GM12878 (cell line): ENCODE measurements around the gene CCL16. TPM values are rescaled to one million over a fixed set of nuclear protein-coding genes. Genes with fewer than 3 reads are reported as not detected.

Experiments used
- ATAC-seq: fragments of 200-7000 bp; cut with Tn5 transposase; 3 replicates; pipeline ENCODE4 v1.9.1; 2020; ENCODE audit warnings: mild to moderate bottlenecking, moderate library complexity
- BruUV-seq: library from RNA; stranded (reverse); fragments of 400-500 nt; replicated peaks from 2 replicates; lab custom pipeline; 2021; lab: Mats Ljungman, UMichigan
- CTCF ChIA-PET: fragments of 300-600 bp; sonication (Branson Sonifier 250); formaldehyde crosslinking; extraction: SDS; loops from one replicate; lab custom pipeline; 2021; ENCODE audit warnings: inconsistent platforms; lab: Yijun Ruan, JAX
- POLR2A ChIA-PET: fragments of 350-600 bp; formaldehyde crosslinking; extraction: SDS; loops from one replicate; lab custom pipeline; 2021; ENCODE audit warnings: inconsistent platforms; lab: Charles Lee
- RAD21 ChIA-PET: fragments of 300-600 bp; sonication (Branson Sonifier 250); formaldehyde crosslinking; loops from one replicate; lab custom pipeline; 2023; ENCODE audit warnings: antibody characterized with exemption; ENCODE audit not compliant: unreplicated experiment; lab: Charles Lee
- SMC1A ChIA-PET: fragments of 300-600 bp; sonication (Branson Sonifier 250); formaldehyde crosslinking; loops from one replicate; lab custom pipeline; 2023; ENCODE audit not compliant: unreplicated experiment, uncharacterized antibody; lab: Charles Lee
- DNase-seq: peaks from one replicate; pipeline ENCODE4 v3.0.0-alpha.2; 2011; ENCODE audit warnings: low read depth, low spot score
- FAIRE-seq: peaks from 3 replicates; lab custom pipeline; 2011; peaks lifted over from hg19 to GRCh38; lab: Jason Lieb, UNC
- H2AFZ ChIP-seq: 2 replicates; pipeline ENCODE4 v1.6.0; 2011; ENCODE audit warnings: low read depth, low read length, control low read depth; ENCODE audit not compliant: control insufficient read depth
- H3K27ac ChIP-seq: 2 replicates; pipeline ENCODE4 v1.5.1; 2011; ENCODE audit warnings: control low read depth; ENCODE audit not compliant: control insufficient read depth, insufficient read depth
- H3K27me3 ChIP-seq, 2 experiments: replicated peaks in 1 of 2; 2 replicates each; pipeline versions ENCODE4 v1.6.0 to v1.6.1; 2011; ENCODE audit warnings: low read length in 1 of 2; ENCODE audit not compliant: control insufficient read depth in 2 of 2, insufficient read depth in 2 of 2
- H3K36me3 ChIP-seq, 2 experiments: 2 replicates each; pipeline ENCODE4 v1.5.1; 2011; ENCODE audit warnings: low read length in 1 of 2; ENCODE audit not compliant: control insufficient read depth in 2 of 2, insufficient read depth in 2 of 2
- H3K4me1 ChIP-seq: 2 replicates; pipeline ENCODE4 v1.6.1; 2011; ENCODE audit warnings: mild to moderate bottlenecking, low read length, moderate library complexity, mixed read lengths; ENCODE audit not compliant: control insufficient read depth, insufficient read depth
- H3K4me2 ChIP-seq: 2 replicates; pipeline ENCODE4 v1.6.0; 2011; ENCODE audit warnings: control low read depth; ENCODE audit not compliant: control insufficient read depth, insufficient read depth
- H3K4me3 ChIP-seq: fragments of 200-600 bp; sonication (generic); 2 replicates; pipeline ENCODE4 v1.5.1; 2016
- H3K79me2 ChIP-seq: 2 replicates; pipeline ENCODE4 v1.6.0; 2011; ENCODE audit warnings: low read length; ENCODE audit not compliant: control insufficient read depth, insufficient read depth
- H3K9ac ChIP-seq: 2 replicates; pipeline ENCODE4 v1.8.0; 2011; ENCODE audit warnings: low read length, control low read depth, mixed read lengths; ENCODE audit not compliant: control insufficient read depth, insufficient read depth
- H3K9me3 ChIP-seq: replicated peaks from 3 replicates; pipeline ENCODE4 v1.5.1; 2011; ENCODE audit warnings: mild to moderate bottlenecking, low read length; ENCODE audit not compliant: control insufficient read depth, insufficient read depth
- H4K20me1 ChIP-seq: 2 replicates; pipeline ENCODE4 v1.6.0; 2011; ENCODE audit not compliant: control insufficient read depth, insufficient read depth
- ASH2L ChIP-seq: fragments of 300-600, 200-600 bp; sonication (generic); IDR thresholded peaks from 2 replicates; pipeline ENCODE4 v1.6.1; 2017; ENCODE audit warnings: low read depth, mild to moderate bottlenecking, borderline replicate concordance
- BCL11A ChIP-seq: IDR thresholded peaks from 2 replicates; pipeline ENCODE4 v1.6.1; 2011; ENCODE audit warnings: low read depth, low read length
- CHD4 ChIP-seq: fragments of 200-600 bp; sonication (generic); IDR thresholded peaks from 2 replicates; pipeline ENCODE4 v1.6.1; 2016; ENCODE audit warnings: mild to moderate bottlenecking
- EED ChIP-seq: sonication (generic); IDR thresholded peaks from 2 replicates; pipeline ENCODE4 v1.6.1; 2016; ENCODE audit warnings: antibody characterized with exemption, low read depth
- ESRRA ChIP-seq: IDR thresholded peaks from 2 replicates; pipeline ENCODE4 v1.6.1; 2012; ENCODE audit warnings: mild to moderate bottlenecking, low read length, improper control_type of control experiment
- HCFC1 ChIP-seq: fragments of 150-350 bp; IDR thresholded peaks from 2 replicates; pipeline ENCODE4 v1.6.1; 2014; ENCODE audit warnings: low read length
- IKZF1 ChIP-seq: fragments of 450-650 bp; conservative IDR thresholded peaks from 2 replicates; pipeline ENCODE4 v1.6.1; 2017; ENCODE audit warnings: antibody characterized with exemption, mild to moderate bottlenecking
- LARP7 ChIP-seq: fragments of 450-650 bp; IDR thresholded peaks from 2 replicates; pipeline ENCODE4 v1.6.1; 2017; ENCODE audit warnings: mild to moderate bottlenecking
- MTA3 ChIP-seq: IDR thresholded peaks from 2 replicates; pipeline ENCODE4 v1.6.1; 2012; ENCODE audit warnings: low read length, inconsistent platforms, borderline replicate concordance
- MXI1 ChIP-seq: fragments of 150-350 bp; IDR thresholded peaks from 2 replicates; pipeline ENCODE4 v1.6.1; 2011; ENCODE audit warnings: low read depth, mild to moderate bottlenecking, inconsistent platforms, low read length, improper control_type of control experiment
- POLR2AphosphoS2 ChIP-seq: IDR thresholded peaks from 2 replicates; pipeline ENCODE4 v1.6.1; 2011; ENCODE audit warnings: low read depth, mild to moderate bottlenecking, low read length, improper control_type of control experiment, moderate library complexity
- RAD21 ChIP-seq: IDR thresholded peaks from 2 replicates; pipeline ENCODE4 v1.6.1; 2011; ENCODE audit warnings: mild to moderate bottlenecking, low read depth, low read length, moderate library complexity; ENCODE audit not compliant: insufficient read depth
- RAD51 ChIP-seq: fragments of 450-650 bp; IDR thresholded peaks from 2 replicates; pipeline ENCODE4 v1.6.1; 2016; ENCODE audit warnings: moderate library complexity, mild to moderate bottlenecking, inconsistent platforms
- RBBP5 ChIP-seq: fragments of 200-600 bp; sonication (generic); conservative IDR thresholded peaks from 2 replicates; pipeline ENCODE4 v1.6.1; 2016
- TAF1 ChIP-seq: IDR thresholded peaks from 2 replicates; pipeline ENCODE4 v1.6.1; 2011; ENCODE audit warnings: mild to moderate bottlenecking, low read depth, low read length, borderline replicate concordance
- TARDBP ChIP-seq: IDR thresholded peaks from 2 replicates; pipeline ENCODE4 v1.6.1; 2016; ENCODE audit warnings: borderline replicate concordance
- TCF3 ChIP-seq: IDR thresholded peaks from 2 replicates; pipeline ENCODE4 v1.6.1; 2012; ENCODE audit warnings: low read depth, mild to moderate bottlenecking, low read length, borderline replicate concordance; ENCODE audit not compliant: insufficient read depth
- ZSCAN29 ChIP-seq: fragments of 450-650 bp; IDR thresholded peaks from 2 replicates; pipeline ENCODE4 v1.6.1; 2017; ENCODE audit warnings: mild to moderate bottlenecking, moderate library complexity
- WGBS: methylation state at CpG from one replicate; pipeline ENCODE4 v1.1.6; 2016; ENCODE audit warnings: low lambda C conversion rate; ENCODE audit not compliant: insufficient replicate concordance, insufficient coverage; ENCODE audit errors: missing lambda C conversion rate; 5-methylcytosine and 5-hydroxymethylcytosine counted together
- in situ Hi-C: fragments of 300-500 bp; cut with MboI; formaldehyde crosslinking; loops from 9 replicates; pipeline ENCODE4 v1.14.3; 2018; ENCODE audit warnings: mixed read lengths
- intact Hi-C: fragments of 100-400 bp; cut with micrococcal nuclease; formaldehyde crosslinking; loops from one replicate; pipeline ENCODE4 v1.14.2; 2022; ENCODE audit not compliant: unreplicated experiment
- polyA plus RNA-seq, 11 experiments: library from polyadenylated mRNA; depleted of rRNA in 4 of 11; unstranded in 6 of 11; stranded (reverse) in 5 of 11; fragments of >200 nt; fragmentation: Nextera tagmentation in 4 of 11; fragmentation: Illumina TruSeq in 1 of 11; extraction: Ambion mirVana in 4 of 11; extraction: Trizol in 1 of 11; gene quantifications; 1 replicate in 1 of 11; 2 replicates in 10 of 11; pipeline versions ENCODE4 v1.2.1 to v1.2.3, GENCODE V29; 2011 to 2016; ENCODE audit warnings: inconsistent platforms in 2 of 11, missing spikeins in 2 of 11, low read depth in 1 of 11
- total RNA-seq, 4 experiments: library from RNA; depleted of rRNA in 3 of 4; stranded (reverse); fragments of >200 nt in 3 of 4; fragmentation: Illumina TruSeq in 1 of 4; extraction: Trizol in 1 of 4; gene quantifications; 2 replicates each; pipeline versions ENCODE4 v1.2.1 to v1.2.3, GENCODE V29; 2013 to 2021
- TF ChIP-seq, protein P1 (sequence below): fragments of 450-650 bp; IDR thresholded peaks from 2 replicates; pipeline ENCODE4 v1.6.1; 2017; ENCODE audit warnings: mild to moderate bottlenecking

CCL16 gene
- total and polyA plus RNA-seq, 10 of the 15 experiments (the other 5 are each of a cell fraction or from before 2014, with no cell fraction given), result not detected

DNA sequence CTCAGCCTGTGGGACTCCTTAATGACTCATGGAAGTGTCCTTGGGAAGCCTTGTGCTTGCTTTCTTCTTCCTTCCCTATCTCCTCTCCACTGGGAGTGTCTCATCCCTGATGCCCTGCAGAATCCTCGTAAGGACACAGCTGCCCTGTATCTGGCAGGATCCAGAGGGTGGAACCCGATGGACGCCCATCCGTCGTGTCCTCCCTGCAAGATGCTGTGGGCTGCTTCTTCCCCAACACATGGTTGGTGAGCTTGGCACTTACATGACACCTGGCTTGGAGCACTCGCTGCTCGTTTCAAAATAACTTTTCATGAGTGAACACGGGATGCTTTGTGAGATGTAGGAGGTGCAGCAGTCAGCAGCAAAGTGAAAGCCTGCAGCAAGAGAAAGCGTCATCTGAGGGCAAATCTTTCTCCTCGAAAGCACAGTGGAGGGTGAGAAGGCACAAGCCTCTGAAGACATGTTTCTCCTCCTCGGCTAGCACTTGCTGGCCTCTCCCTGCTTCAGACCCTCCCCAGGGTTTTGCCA, 16.8 kb upstream of the CCL16 start:
- Histone ChIP-seq H3K79me2 (no peaks in the 10 kb centered on the region), H4K20me1 (no peaks in the 10 kb centered on the region), H3K9ac (no peak overlapping the region)
- BruUV-seq, result no TSS peak
- CTCF ChIA-PET, result interaction anchor here (1.1 to 1.5 kb wide), 2 partner anchors 23 to 84 kb away, joined by 3 read pairs; no protein-coding TSS in a partner anchor
- in situ Hi-C loops, result no loop called here
- ATAC-seq, result no peak
- no peak for TF ChIP-seq EED
- no peak for TF ChIP-seq LARP7
- no peak for TF ChIP-seq HCFC1
- TF ChIP-seq, protein P1, sequence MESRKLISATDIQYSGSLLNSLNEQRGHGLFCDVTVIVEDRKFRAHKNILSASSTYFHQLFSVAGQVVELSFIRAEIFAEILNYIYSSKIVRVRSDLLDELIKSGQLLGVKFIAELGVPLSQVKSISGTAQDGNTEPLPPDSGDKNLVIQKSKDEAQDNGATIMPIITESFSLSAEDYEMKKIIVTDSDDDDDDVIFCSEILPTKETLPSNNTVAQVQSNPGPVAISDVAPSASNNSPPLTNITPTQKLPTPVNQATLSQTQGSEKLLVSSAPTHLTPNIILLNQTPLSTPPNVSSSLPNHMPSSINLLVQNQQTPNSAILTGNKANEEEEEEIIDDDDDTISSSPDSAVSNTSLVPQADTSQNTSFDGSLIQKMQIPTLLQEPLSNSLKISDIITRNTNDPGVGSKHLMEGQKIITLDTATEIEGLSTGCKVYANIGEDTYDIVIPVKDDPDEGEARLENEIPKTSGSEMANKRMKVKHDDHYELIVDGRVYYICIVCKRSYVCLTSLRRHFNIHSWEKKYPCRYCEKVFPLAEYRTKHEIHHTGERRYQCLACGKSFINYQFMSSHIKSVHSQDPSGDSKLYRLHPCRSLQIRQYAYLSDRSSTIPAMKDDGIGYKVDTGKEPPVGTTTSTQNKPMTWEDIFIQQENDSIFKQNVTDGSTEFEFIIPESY, result no peak
- TF ChIP-seq ZSCAN29, result no peak
- no peak for TF ChIP-seq RBBP5
- TF ChIP-seq IKZF1, result no peak
- TF ChIP-seq BCL11A, result no peak
- TF ChIP-seq ESRRA, result no peak
- no peak for TF ChIP-seq MTA3
- no peak for TF ChIP-seq POLR2AphosphoS2
- TF ChIP-seq MXI1, result no peak
- TF ChIP-seq RAD21, result no peak
- no peak for TF ChIP-seq TCF3
- TF ChIP-seq TAF1, result no peak
- TF ChIP-seq ASH2L, result no peak
- TF ChIP-seq CHD4, result no peak
- no peak for TF ChIP-seq TARDBP
- no peak for TF ChIP-seq RAD51
- TF ChIP-seq, all 136 proteins: peak for 0
- no peak overlapping the region for H3K4me2 ChIP-seq
- H3K4me3 ChIP-seq, result no peak overlapping the region
- RAD21 ChIA-PET, result interaction anchor here (1.3 to 1.4 kb wide), 2 partner anchors 15 to 22 kb away, joined by 3 read pairs; no protein-coding TSS in a partner anchor
- DNase-seq, result no peak
- POLR2A ChIA-PET, result no interaction called here
- no peak for FAIRE-seq
- H3K27me3 ChIP-seq, result no peaks in the 10 kb centered on the region
- no peak overlapping the region for H3K27ac ChIP-seq
- intact Hi-C loops, result no loop called here
- SMC1A ChIA-PET, result interaction anchor here (1.0 to 1.8 kb wide), 3 partner anchors 11 to 74 kb away, joined by 3 to 5 read pairs (median 5); no protein-coding TSS in a partner anchor
- WGBS, result 47% methylated on average over 11 of the region's 11 CpGs
- H3K4me1 ChIP-seq, result peaks cover 16% of the 10 kb centered on the region
- H3K36me3 ChIP-seq, result no peaks in the 10 kb centered on the region
- no peak overlapping the region for H2AFZ ChIP-seq
- H3K9me3 ChIP-seq, result peaks cover 1% of the 10 kb centered on the region; the same call in 2 of the 3 replicates
